GM23248 (cell line): ENCODE measurements around the gene TSPEAR. TPM values are rescaled to one million over a fixed set of nuclear protein-coding genes. Genes with fewer than 3 reads are reported as not detected.
"Not testable (repeated sequence)": the region's sequence is repeated elsewhere in the genome, so short reads cannot be mapped to it uniquely, and the experiment has no call there.

Experiments
- DNase-seq: peaks from one replicate; pipeline ENCODE4 v3.0.0-alpha.2; 2015
- H2AFZ ChIP-seq: fragments of 200-600 bp; sonication (generic); 2 replicates; pipeline ENCODE4 v1.6.1; 2016; ENCODE audit warnings: antibody characterized with exemption
- H3F3A ChIP-seq: fragments of 200-600 bp; sonication (generic); 2 replicates; pipeline ENCODE4 v1.6.1; 2016; ENCODE audit warnings: mild to moderate bottlenecking, antibody characterized with exemption, mixed run types; ENCODE audit not compliant: insufficient read depth
- H3K27ac ChIP-seq: fragments of 200-600 bp; sonication (generic); 2 replicates; pipeline ENCODE4 v1.5.1; 2016; ENCODE audit warnings: mild to moderate bottlenecking
- H3K27me3 ChIP-seq: fragments of 200-600 bp; sonication (generic); replicated peaks from 2 replicates; pipeline ENCODE4 v1.6.1; 2016; ENCODE audit warnings: mild to moderate bottlenecking; ENCODE audit not compliant: insufficient read depth
- H3K36me3 ChIP-seq: fragments of 200-600 bp; sonication (generic); 2 replicates; pipeline ENCODE4 v1.6.1; 2016; ENCODE audit warnings: low read depth, mild to moderate bottlenecking
- H3K4me1 ChIP-seq: fragments of 200-600 bp; sonication (generic); 2 replicates; pipeline ENCODE4 v1.6.1; 2016; ENCODE audit warnings: mild to moderate bottlenecking; ENCODE audit not compliant: insufficient read depth
- H3K4me2 ChIP-seq: fragments of 200-600 bp; sonication (generic); one replicate; pipeline ENCODE4 v1.6.1; 2016; ENCODE audit warnings: mild to moderate bottlenecking; ENCODE audit not compliant: unreplicated experiment
- H3K4me3 ChIP-seq: fragments of 200-600 bp; sonication (generic); 2 replicates; pipeline ENCODE4 v1.5.1; 2016; ENCODE audit warnings: mild to moderate bottlenecking
- H3K79me2 ChIP-seq: fragments of 200-600 bp; sonication (generic); 2 replicates; pipeline ENCODE4 v1.6.1; 2016; ENCODE audit warnings: mild to moderate bottlenecking; ENCODE audit not compliant: insufficient read depth
- H3K9ac ChIP-seq: fragments of 200-600 bp; sonication (generic); 2 replicates; pipeline ENCODE4 v1.6.1; 2016; ENCODE audit warnings: mild to moderate bottlenecking
- H3K9me2 ChIP-seq: fragments of 200-600 bp; sonication (generic); 2 replicates; pipeline ENCODE4 v1.6.1; 2016; ENCODE audit warnings: mixed run types, mild to moderate bottlenecking, moderate library complexity; ENCODE audit not compliant: insufficient read depth
- H3K9me3 ChIP-seq: fragments of 200-600 bp; sonication (generic); one replicate; pipeline ENCODE4 v1.6.1; 2017; ENCODE audit warnings: low read depth
- H4K20me1 ChIP-seq: fragments of 200-600 bp; sonication (generic); 2 replicates; pipeline ENCODE4 v1.6.0; 2016; ENCODE audit not compliant: insufficient read depth
- EZH2 ChIP-seq: fragments of 200-600 bp; sonication (generic); IDR thresholded peaks from 2 replicates; pipeline ENCODE4 v1.6.1; 2018; ENCODE audit warnings: antibody characterized with exemption, mild to moderate bottlenecking; ENCODE audit not compliant: insufficient read depth, poor library complexity, severe bottlenecking
- EZH2phosphoT487 ChIP-seq: fragments of 200-600 bp; sonication (generic); IDR thresholded peaks from 2 replicates; pipeline ENCODE4 v1.6.1; 2018; ENCODE audit warnings: antibody characterized with exemption, moderate library complexity, mild to moderate bottlenecking, low read depth; ENCODE audit not compliant: insufficient read depth
- WGBS, 2 experiments: methylation state at CpG; one replicate each; pipeline ENCODE4 v1.1.6; 2015 to 2017; ENCODE audit warnings: low lambda C conversion rate in 2 of 2, low coverage in 1 of 2; ENCODE audit errors: missing lambda C conversion rate in 2 of 2; 5-methylcytosine and 5-hydroxymethylcytosine counted together
- in situ Hi-C: fragments of 300-500 bp; cut with MboI; formaldehyde crosslinking; loops from 2 replicates; pipeline ENCODE4 v1.15.0; 2020
- polyA plus RNA-seq: library from polyadenylated mRNA; unstranded; fragments of >200 nt; fragmentation: Nextera tagmentation; extraction: Ambion mirVana; gene quantifications from 2 replicates; pipeline ENCODE4 v1.2.1, GENCODE V29; 2016
- total RNA-seq: library from RNA; depleted of rRNA; stranded (reverse); fragments of >200 nt; shearing (Covaris generic); gene quantifications from 2 replicates; pipeline ENCODE4 v1.2.3, GENCODE V29; 2014

Gene TSPEAR
- total and polyA plus RNA-seq, 2 experiments from 2014 or later = not detected

GRCh38 chr21:44649521-44650100 lies 61.8 kb downstream of the TSPEAR start:
- Histone ChIP-seq H4K20me1 (no peaks in the 10 kb centered on the region), H3K4me3 (no peak overlapping the region), H3K4me1 (no peaks in the 10 kb centered on the region), H3F3A (no peaks in the 10 kb centered on the region), H2AFZ (no peak overlapping the region), H3K79me2 (no peaks in the 10 kb centered on the region), H3K9me3 (no peaks in the 10 kb centered on the region), H3K4me2 (no peak overlapping the region), H3K9me2 (no peaks in the 10 kb centered on the region), H3K36me3 (no peaks in the 10 kb centered on the region), H3K9ac (no peak overlapping the region), H3K27me3 (peaks cover 14% of the 10 kb centered on the region), H3K27ac (no peak overlapping the region)
- in situ Hi-C loops = no loop called here
- 48 to 51% methylated on average over 18 of the region's 18 CpGs for WGBS, 2 experiments
- TF ChIP-seq EZH2 = no peak
- no peak for TF ChIP-seq EZH2phosphoT487
- no peak for DNase-seq

- no peak for TF ChIP-seq EZH2
- TF ChIP-seq EZH2phosphoT487 = no peak
- Histone ChIP-seq H3K9me2 (no peaks in the 10 kb centered on the region), H3K4me3 (no peak overlapping the region), H3K9me3 (no peaks in the 10 kb centered on the region), H3K4me2 (no peak overlapping the region), H3K4me1 (no peaks in the 10 kb centered on the region), H3K79me2 (no peaks in the 10 kb centered on the region), H3K27ac (no peak overlapping the region), H4K20me1 (no peaks in the 10 kb centered on the region), H2AFZ (no peak overlapping the region), H3K27me3 (peaks cover 14% of the 10 kb centered on the region), H3K9ac (no peak overlapping the region), H3F3A (no peaks in the 10 kb centered on the region), H3K36me3 (no peaks in the 10 kb centered on the region)
- DNase-seq = no peak
- WGBS, 2 experiments = 51% methylated on average over 33 of the region's 33 CpGs
- in situ Hi-C loops = no loop called here
Measured at GRCh38 chr21:44648557-44649311, 62.6 kb downstream of the TSPEAR start.

- in situ Hi-C loops = no loop called here
Measured at GRCh38 chr21:44647222-44647552, 64.2 kb downstream of the TSPEAR start.

GRCh38 chr21:44646366-44647221 lies 64.8 kb downstream of the TSPEAR start, which contains the start of gene KRTAP10-11:
KRTAP10-11 (plus strand) TSS chr21:44646414; CDS start chr21:44646459, 45 bp downstream.
- WGBS, 2 experiments = 28 to 31% methylated on average over 13 to 18 of the region's 21 CpGs

More at GRCh38 chr21:44647222-44647552, 64.2 kb downstream of the TSPEAR start:
- H3F3A ChIP-seq = no peaks in the 10 kb centered on the region
- no peak overlapping the region for H3K4me2 ChIP-seq
- H3K79me2 ChIP-seq = no peaks in the 10 kb centered on the region
- H3K27ac ChIP-seq = no peak overlapping the region
- H3K9ac ChIP-seq = no peak overlapping the region
- no peak overlapping the region for H3K4me3 ChIP-seq
- H3K27me3 ChIP-seq = peaks cover 4% of the 10 kb centered on the region; the same call in 1 of the 2 replicates
- H4K20me1 ChIP-seq = no peaks in the 10 kb centered on the region
- DNase-seq = no peak
- H3K36me3 ChIP-seq = no peaks in the 10 kb centered on the region
- H3K9me3 ChIP-seq = no peaks in the 10 kb centered on the region
- H2AFZ ChIP-seq = no peak overlapping the region
- 5 to 6% methylated on average over 8 of the region's 8 CpGs for WGBS, 2 experiments
- no peaks in the 10 kb centered on the region for H3K4me1 ChIP-seq
- no peaks in the 10 kb centered on the region for H3K9me2 ChIP-seq
- no peak for TF ChIP-seq EZH2phosphoT487
- no peak for TF ChIP-seq EZH2

More at GRCh38 chr21:44646366-44647221, 64.8 kb downstream of the TSPEAR start, which contains the start of gene KRTAP10-11:
- H3K27me3 ChIP-seq, H2AFZ ChIP-seq, DNase-seq, H3K4me1 ChIP-seq, H3K9me3 ChIP-seq, H3K4me3 ChIP-seq, H3K9me2 ChIP-seq, H3F3A ChIP-seq, H3K79me2 ChIP-seq, in situ Hi-C loops, H4K20me1 ChIP-seq, H3K4me2 ChIP-seq, H3K36me3 ChIP-seq, H3K27ac ChIP-seq, H3K9ac ChIP-seq: not testable (repeated sequence)
